Lower leg skin (tissue), 3 donors: ENCODE measurements around the gene ATP1B2.

ENCODE experiments used
- CTCF ChIP-seq, 3 donors: fragments of 450-650 bp; IDR thresholded peaks; one replicate each; pipeline ENCODE4 v1.5.1; 2016; ENCODE audit warnings: antibody characterized with exemption in 3 of 3, mild to moderate bottlenecking in 3 of 3, moderate library complexity in 2 of 3
- POLR2A ChIP-seq, 2 donors: fragments of 450-650 bp; IDR thresholded peaks; one replicate each; pipeline ENCODE4 v1.6.1; 2016 to 2017; ENCODE audit warnings: antibody characterized with exemption in 2 of 2, mild to moderate bottlenecking in 1 of 2, moderate library complexity in 1 of 2

GRCh38 chr17:7613769-7614424 is 36.8 kb upstream of the ATP1B2 start:
- TF ChIP-seq CTCF (IDR thresholded peaks at IDR 0.05): no peak
- no peak for TF ChIP-seq POLR2A (IDR thresholded peaks at IDR 0.05)
